Measurements from ENCODE around the gene DDX18.

The DDX18 gene

GRCh38 chr2:117834992-117835391 lies 20.5 kb downstream of the DDX18 start:
- no peak for DNase-seq (ENCODE audit: low read depth in 2 of 2)

- peak; percentile 48 to 51 for DNase-seq (ENCODE audit: low read depth in 2 of 2)
Measured at GRCh38 chr2:117835990-117836760, 21.7 kb downstream of the DDX18 start.

- no peak for DNase-seq (ENCODE audit: low read depth in 2 of 2)
Measured at GRCh38 chr2:117845304-117845703, 30.8 kb downstream of the DDX18 start.

GRCh38 chr2:117850015-117850414 lies 35.5 kb downstream of the DDX18 start:
- DNase-seq (ENCODE audit: low read depth in 2 of 2) = no peak

GRCh38 chr2:117850461-117850860 lies 36.0 kb downstream of the DDX18 start:
- DNase-seq (ENCODE audit: low read depth in 2 of 2) = no peak

- DNase-seq (ENCODE audit: low read depth in 2 of 2) = no peak
Measured at GRCh38 chr2:117851969-117852368, 37.5 kb downstream of the DDX18 start.

GRCh38 chr2:117853316-117853715 lies 38.8 kb downstream of the DDX18 start:
- no peak for DNase-seq (ENCODE audit: low read depth in 2 of 2)

GRCh38 chr2:117853873-117854272 lies 39.4 kb downstream of the DDX18 start:
- no peak for DNase-seq (ENCODE audit: low read depth in 2 of 2)

GRCh38 chr2:117854610-117855009 lies 40.1 kb downstream of the DDX18 start:
- no peak for DNase-seq (ENCODE audit: low read depth in 2 of 2)

GRCh38 chr2:117855886-117856285 lies 41.4 kb downstream of the DDX18 start:
- DNase-seq (ENCODE audit: low read depth in 2 of 2) = no peak

GRCh38 chr2:117856415-117857210 lies 42.1 kb downstream of the DDX18 start:
- no peak for DNase-seq (ENCODE audit: low read depth in 2 of 2)

- DNase-seq (ENCODE audit: low read depth in 2 of 2) = no peak
Measured at GRCh38 chr2:117858336-117858735, 43.8 kb downstream of the DDX18 start.

GRCh38 chr2:117858892-117859531 lies 44.5 kb downstream of the DDX18 start:
- DNase-seq (ENCODE audit: low read depth in 2 of 2) = no peak

GRCh38 chr2:117859532-117859911 lies 45.0 kb downstream of the DDX18 start:
- no peak for DNase-seq (ENCODE audit: low read depth in 2 of 2)

- DNase-seq (ENCODE audit: low read depth in 2 of 2) = no peak
Measured at GRCh38 chr2:117859924-117860647, 45.6 kb downstream of the DDX18 start.

GRCh38 chr2:117862459-117862858 lies 48.0 kb downstream of the DDX18 start:
- DNase-seq (ENCODE audit: low read depth in 2 of 2) = no peak

- no peak for DNase-seq (ENCODE audit: low read depth in 2 of 2)
Measured at GRCh38 chr2:117875786-117876185, 61.3 kb downstream of the DDX18 start.

GRCh38 chr2:117879003-117879402 lies 64.5 kb downstream of the DDX18 start:
- DNase-seq (ENCODE audit: low read depth in 2 of 2) = no peak
